HG02840 (cell line): ENCODE measurements around the gene OR1L1.

Source experiments
- ATAC-seq: cut with Tn5 transposase; IDR thresholded peaks from one replicate; pipeline ENCODE4 v1.9.1; 2021; ENCODE audit warnings: mild to moderate bottlenecking, moderate library complexity, moderate number of reproducible peaks; ENCODE audit not compliant: unreplicated experiment, low FRiP score

Gene OR1L1

DNA sequence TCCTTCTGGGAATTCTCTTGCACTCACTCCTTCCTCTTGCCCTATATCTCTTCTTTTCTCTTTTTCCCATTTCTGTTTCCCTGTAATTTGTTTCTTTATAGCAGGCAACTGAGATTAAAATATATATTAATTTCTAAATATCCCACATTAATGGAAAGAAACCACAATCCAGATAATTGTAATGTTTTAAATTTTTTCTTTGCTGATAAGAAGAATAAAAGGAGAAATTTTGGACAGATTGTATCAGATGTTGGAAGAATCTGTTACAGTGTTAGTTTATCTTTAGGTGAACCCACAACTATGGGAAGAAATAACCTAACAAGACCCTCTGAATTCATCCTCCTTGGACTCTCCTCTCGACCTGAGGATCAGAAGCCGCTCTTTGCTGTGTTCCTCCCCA lies at the start of gene OR1L1:
Gene OR1L1 (plus strand): TSS at position 301 of the 400 bp plus-strand sequence. CDS start 0 bp downstream, at position 301.
- no peak for ATAC-seq

- ATAC-seq = no peak
Measured at GRCh38 chr9:122614362-122614761, 47.2 kb upstream of the OR1L1 start, which contains the start of gene OR1Q1. Gene OR1Q1 (plus strand): TSS chr9:122614738. CDS start chr9:122614738, 0 bp downstream.

GRCh38 chr9:122619996-122620395 lies 41.5 kb upstream of the OR1L1 start:
- no peak for ATAC-seq

GRCh38 chr9:122642226-122642625 lies 19.3 kb upstream of the OR1L1 start:
- no peak for ATAC-seq

DNA sequence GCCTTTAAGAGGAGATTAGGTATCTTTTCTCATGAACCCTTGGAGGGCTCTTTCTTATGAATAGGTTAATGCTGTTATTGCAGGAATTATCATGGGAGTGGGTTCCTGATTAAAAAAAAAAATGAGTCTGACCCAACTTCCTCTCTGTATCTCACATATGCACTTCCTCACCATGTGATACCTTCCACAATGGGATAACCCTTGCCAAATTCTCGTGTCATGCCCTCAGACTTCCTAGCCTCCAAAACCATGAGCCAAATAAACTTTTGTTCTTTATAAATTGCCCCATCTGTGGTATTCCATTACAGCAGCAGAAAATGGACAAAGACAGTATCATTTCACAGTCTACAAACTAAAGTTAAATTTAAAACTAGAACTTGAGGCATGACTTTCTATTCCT lies 5.1 kb upstream of the OR1L1 start:
- ATAC-seq = no peak

GRCh38 chr9:122657527-122657926 lies 4.0 kb upstream of the OR1L1 start, which contains the start of gene OR1B1:
Gene OR1B1 (minus strand): TSS chr9:122657627.
- ATAC-seq = no peak

- no peak for ATAC-seq
Measured at GRCh38 chr9:122672481-122672880, 11.0 kb downstream of the OR1L1 start.

GRCh38 chr9:122684851-122685250 lies 23.3 kb downstream of the OR1L1 start:
- no peak for ATAC-seq

GRCh38 chr9:122695696-122696095 lies 34.2 kb downstream of the OR1L1 start:
- no peak for ATAC-seq
